Kidney (tissue), 14 donors: ENCODE results near the gene INSC. TPM values are rescaled to one million over a fixed set of nuclear protein-coding genes. Genes with fewer than 3 reads are reported as not detected.

Experiments used
- DNase-seq, 5 donors: peaks; one replicate each; pipeline ENCODE4 v3.0.0-alpha.2; 2013 to 2020
- FAIRE-seq: peaks from 2 replicates; lab custom pipeline; 2012; peaks lifted over from hg19 to GRCh38; lab: Jason Lieb, UNC
- H3K27ac ChIP-seq, 2 donors: one replicate each; pipeline ENCODE4 v1.7.0; 2013; ENCODE audit warnings: low read depth in 2 of 2, low read length in 2 of 2, inconsistent platforms in 1 of 2
- H3K27me3 ChIP-seq: one replicate; pipeline ENCODE4 v1.7.1; 2013; ENCODE audit warnings: low read length, inconsistent platforms; ENCODE audit not compliant: control insufficient read depth, insufficient read depth
- H3K36me3 ChIP-seq, 3 donors: one replicate each; pipeline versions ENCODE4 v1.7.0 to v1.7.1; 2013; ENCODE audit warnings: low read length in 3 of 3, control low read depth in 1 of 3, inconsistent platforms in 1 of 3; ENCODE audit not compliant: insufficient read depth in 3 of 3, control insufficient read depth in 2 of 3
- H3K4me1 ChIP-seq, 3 donors: one replicate each; pipeline versions ENCODE4 v1.7.0 to v1.7.1; 2013; ENCODE audit warnings: low read length in 3 of 3, inconsistent platforms in 1 of 3, low read depth in 1 of 3; ENCODE audit not compliant: control insufficient read depth in 2 of 3, insufficient read depth in 2 of 3
- H3K4me3 ChIP-seq, 3 donors: one replicate each; pipeline versions ENCODE4 v1.7.0 to v1.8.1; 2013; ENCODE audit warnings: low read length in 3 of 3, control low read depth in 1 of 3, inconsistent platforms in 1 of 3
- H3K9ac ChIP-seq, 3 donors: one replicate each; pipeline versions ENCODE4 v1.7.0 to v1.7.1; 2013; ENCODE audit warnings: low read length in 3 of 3, control low read depth in 1 of 3, inconsistent platforms in 1 of 3
- H3K9me3 ChIP-seq, 3 donors: one replicate each; pipeline versions ENCODE4 v1.7.0 to v1.7.1; 2013; ENCODE audit warnings: low read length in 3 of 3, control low read depth in 1 of 3, inconsistent platforms in 1 of 3; ENCODE audit not compliant: control insufficient read depth in 2 of 3, insufficient read depth in 1 of 3
- CTCF ChIP-seq: IDR thresholded peaks from 3 replicates; pipeline ENCODE4 v1.5.1; 2012; ENCODE audit warnings: mild to moderate bottlenecking, moderate library complexity, borderline replicate concordance; ENCODE audit not compliant: insufficient read depth; ENCODE audit errors: extremely low read depth
- intact Hi-C: fragments of 100-400 bp; cut with DNase I; formaldehyde crosslinking; loops from one replicate; pipeline ENCODE4 v1.11.1; 2022
- polyA plus RNA-seq: library from polyadenylated mRNA; stranded (reverse); fragments of 350-450 nt; fragmentation: Illumina TruSeq; extraction: RNeasy Lipid Tissue Mini Kit (QIAGEN cat#74804); gene quantifications from one replicate; pipeline ENCODE4 v1.2.3, GENCODE V29; 2014; ENCODE audit warnings: low read depth, low replicate concordance; ENCODE audit not compliant: insufficient read depth
- total RNA-seq: library from RNA; stranded (reverse); fragmentation: NEBNext Ultra II Directional; extraction: Animal tissue kit (Norgen Biotek cat#: 25700); gene quantifications from one replicate; pipeline ENCODE4 v1.2.1, GENCODE V29; 2021
- donor health status: control.
- donor health status: control.
- donor health status: control.
- donor health status: control.
- donor health status: control.
- donor health status: DM: yes; HTN: yes; CAD: no.
- donor health status: Normal renal cell carcinoma (clear cell type).

Gene INSC
- total and polyA plus RNA-seq, 2 donors from 2014 or later = 0.41 to 1.3 TPM

- no peak overlapping the region for H3K9ac ChIP-seq
- H3K27me3 ChIP-seq = no peaks in the 10 kb centered on the region
- FAIRE-seq = no peak
- H3K4me1 ChIP-seq = no peaks in the 10 kb centered on the region
- no peaks in the 10 kb centered on the region for H3K9me3 ChIP-seq
- H3K4me3 ChIP-seq = no peak overlapping the region
- TF ChIP-seq CTCF = no peak
- H3K36me3 ChIP-seq = no peaks in the 10 kb centered on the region
- no peak for DNase-seq
- intact Hi-C loops = no loop called here
- H3K27ac ChIP-seq = no peak overlapping the region
Measured at GRCh38 chr11:15136166-15136565, 21.4 kb downstream of the INSC start.

GRCh38 chr11:15139096-15139770, 24.5 kb downstream of the INSC start:
- no peak overlapping the region for H3K27ac ChIP-seq
- H3K9me3 ChIP-seq = no peaks in the 10 kb centered on the region
- intact Hi-C loops = no loop called here
- no peak for TF ChIP-seq CTCF
- no peak for FAIRE-seq
- no peak overlapping the region for H3K4me3 ChIP-seq
- H3K27me3 ChIP-seq = no peaks in the 10 kb centered on the region
- no peaks in the 10 kb centered on the region for H3K36me3 ChIP-seq
- DNase-seq = no peak
- no peak overlapping the region for H3K9ac ChIP-seq
- no peaks in the 10 kb centered on the region for H3K4me1 ChIP-seq

GRCh38 chr11:15139958-15140659, 25.4 kb downstream of the INSC start:
- no peak overlapping the region for H3K27ac ChIP-seq

More at GRCh38 chr11:15139958-15140659, 25.4 kb downstream of the INSC start:
- no peak overlapping the region for H3K4me3 ChIP-seq
- FAIRE-seq = no peak
- no peaks in the 10 kb centered on the region for H3K36me3 ChIP-seq
- DNase-seq = no peak
- H3K27me3 ChIP-seq = no peaks in the 10 kb centered on the region
- intact Hi-C loops = no loop called here
- H3K9ac ChIP-seq = no peak overlapping the region
- H3K9me3 ChIP-seq = no peaks in the 10 kb centered on the region
- no peaks in the 10 kb centered on the region for H3K4me1 ChIP-seq
- TF ChIP-seq CTCF = no peak
